ENCODE results near the gene PGAP3.
"Not testable (repeated sequence)": the region's sequence is repeated elsewhere in the genome, so short reads cannot be mapped to it uniquely, and the experiment has no call there.

The PGAP3 gene

DNA sequence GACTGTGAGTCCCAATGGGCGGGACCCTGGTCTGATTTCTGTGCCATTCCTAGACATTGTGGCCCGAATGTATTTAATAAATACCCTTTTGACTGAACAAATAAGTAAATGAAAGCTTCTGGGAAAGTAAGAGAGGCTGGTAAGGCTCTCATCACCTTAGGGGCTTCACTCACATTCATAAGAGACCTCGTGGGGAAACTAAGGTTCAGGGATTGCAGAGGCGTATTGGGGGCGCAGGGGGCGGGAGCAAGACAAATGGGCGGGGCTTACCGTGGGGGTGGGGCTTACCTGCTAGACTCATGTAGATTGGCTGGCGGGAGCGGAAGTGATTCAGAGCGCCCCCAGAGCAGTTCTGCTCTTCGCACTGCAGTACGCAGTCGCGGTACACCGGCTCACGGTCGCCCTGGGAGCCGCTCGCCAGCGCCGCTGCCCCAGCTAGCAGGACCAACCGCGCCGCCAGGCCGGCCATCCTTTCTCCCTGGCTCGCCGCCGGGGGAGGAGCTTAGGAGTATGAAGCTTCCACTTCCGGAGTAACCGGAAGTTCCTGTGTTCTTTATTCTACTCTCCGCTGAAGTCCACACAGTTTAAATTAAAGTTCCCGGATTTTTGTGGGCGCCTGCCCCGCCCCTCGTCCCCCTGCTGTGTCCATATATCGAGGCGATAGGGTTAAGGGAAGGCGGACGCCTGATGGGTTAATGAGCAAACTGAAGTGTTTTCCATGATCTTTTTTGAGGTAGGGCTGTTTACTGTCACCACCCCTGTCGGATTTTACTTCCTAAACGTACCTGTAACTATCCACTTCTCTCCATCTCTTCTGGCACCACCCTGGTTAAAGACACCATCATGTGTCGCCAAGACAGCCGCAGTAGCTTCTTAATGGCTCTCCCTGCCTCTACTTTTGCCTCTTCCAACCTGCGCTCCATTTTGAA, at the start of gene PGAP3:
Gene PGAP3 (minus strand): TSS at position 512 of the 929 bp plus-strand sequence. CDS start 43 bp downstream, at position 469.
- peak; percentile 65 to 71 for DNase-seq (ENCODE audit: low read depth in 2 of 2)

- DNase-seq (ENCODE audit: low read depth in 2 of 2): no peak
These were observed 49.4 kb upstream of the PGAP3 start for GRCh38 chr17:39737206-39737759.

DNA sequence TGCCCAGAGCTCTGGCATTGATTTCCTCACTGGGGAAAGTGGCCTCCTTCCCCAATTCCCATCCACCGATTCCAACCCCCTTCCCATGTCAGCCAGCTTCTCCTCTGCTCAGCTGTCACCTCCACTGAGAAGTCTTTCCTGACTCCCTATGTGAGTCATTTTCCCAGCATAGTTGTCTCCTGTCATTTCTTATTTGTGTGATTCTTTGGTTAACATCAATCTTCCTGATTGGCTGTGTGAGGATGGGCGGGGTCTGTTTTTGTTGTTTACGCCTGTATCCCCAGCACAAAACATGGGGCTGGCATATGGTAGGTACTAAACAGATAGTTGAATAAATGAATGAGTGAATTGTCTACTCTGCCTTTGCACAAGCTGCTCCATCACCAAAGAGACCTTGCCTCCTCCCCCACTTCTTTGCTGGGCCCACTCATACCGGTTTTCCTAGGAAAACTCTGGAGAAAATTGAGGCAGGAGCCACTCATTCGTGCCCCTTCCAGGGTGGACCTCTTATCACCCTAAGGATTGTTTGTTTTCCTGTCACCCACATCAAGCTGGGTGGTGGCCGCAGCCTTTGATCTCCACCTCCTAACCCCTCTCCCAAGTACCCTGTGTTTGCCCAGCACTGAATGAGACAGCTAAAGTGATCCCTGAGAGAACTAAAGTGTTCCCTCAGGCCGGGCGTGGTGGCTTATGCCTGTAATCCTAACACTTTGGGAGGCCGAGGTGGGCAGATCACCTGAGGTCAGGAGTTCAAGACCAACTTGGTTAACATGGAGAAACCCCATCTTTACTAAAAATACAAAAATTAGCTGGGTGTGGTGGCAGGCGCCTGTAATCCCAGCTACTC, 48.7 kb upstream of the PGAP3 start:
- DNase-seq (ENCODE audit: low read depth in 2 of 2): no peak

GRCh38 chr17:39735882-39736281, 48.0 kb upstream of the PGAP3 start:
- no peak for DNase-seq (ENCODE audit: low read depth in 2 of 2)

- DNase-seq (ENCODE audit: low read depth in 2 of 2): no peak
These were observed 44.7 kb upstream of the PGAP3 start for GRCh38 chr17:39732586-39732985.

DNA sequence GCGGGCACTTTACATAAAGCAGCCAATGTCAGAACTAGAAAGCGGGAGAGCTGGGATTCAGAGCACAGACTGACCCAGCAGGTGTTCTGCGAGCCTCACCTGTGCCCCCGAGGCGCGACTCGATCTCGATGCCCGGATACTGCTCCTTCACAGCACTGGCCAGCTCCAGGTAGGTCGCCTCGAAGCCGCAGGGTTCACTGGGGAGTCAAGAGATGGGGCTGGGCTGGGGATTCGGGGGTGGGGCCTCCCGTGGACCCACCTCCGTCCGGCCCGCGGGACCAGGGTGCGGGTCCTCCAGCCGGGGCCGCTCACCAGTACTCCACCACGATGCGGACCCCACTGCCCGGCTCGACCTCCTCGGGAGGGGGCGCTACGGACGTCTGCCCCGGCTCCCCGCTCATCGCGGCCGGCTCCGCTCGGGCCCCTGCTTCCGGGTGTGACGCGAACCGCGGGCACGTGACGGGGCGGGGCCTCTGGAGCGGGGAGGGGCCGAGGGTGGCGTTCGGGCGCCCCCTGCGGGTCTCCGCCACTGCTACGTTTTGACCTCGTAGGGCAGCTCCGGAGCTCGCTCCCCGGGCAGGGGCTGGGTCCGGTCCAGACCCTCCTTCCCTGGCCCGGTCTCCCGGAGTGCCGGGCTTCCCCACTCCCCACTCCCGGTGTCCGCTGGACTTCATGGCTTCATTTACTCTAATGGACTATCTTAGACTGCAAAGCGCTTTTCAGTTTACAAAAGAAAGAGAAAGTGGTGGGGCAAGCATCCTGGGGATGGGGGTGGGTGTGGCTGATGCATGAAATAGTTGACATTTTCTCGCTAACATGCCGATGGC, 42.5 kb upstream of the PGAP3 start, which contains the start of gene MIEN1:
Gene MIEN1 (minus strand): TSS at position 438 of the 827 bp plus-strand sequence. CDS start 37 bp downstream, at position 401.
- DNase-seq (ENCODE audit: low read depth in 2 of 2): peak; percentile 91

DNA sequence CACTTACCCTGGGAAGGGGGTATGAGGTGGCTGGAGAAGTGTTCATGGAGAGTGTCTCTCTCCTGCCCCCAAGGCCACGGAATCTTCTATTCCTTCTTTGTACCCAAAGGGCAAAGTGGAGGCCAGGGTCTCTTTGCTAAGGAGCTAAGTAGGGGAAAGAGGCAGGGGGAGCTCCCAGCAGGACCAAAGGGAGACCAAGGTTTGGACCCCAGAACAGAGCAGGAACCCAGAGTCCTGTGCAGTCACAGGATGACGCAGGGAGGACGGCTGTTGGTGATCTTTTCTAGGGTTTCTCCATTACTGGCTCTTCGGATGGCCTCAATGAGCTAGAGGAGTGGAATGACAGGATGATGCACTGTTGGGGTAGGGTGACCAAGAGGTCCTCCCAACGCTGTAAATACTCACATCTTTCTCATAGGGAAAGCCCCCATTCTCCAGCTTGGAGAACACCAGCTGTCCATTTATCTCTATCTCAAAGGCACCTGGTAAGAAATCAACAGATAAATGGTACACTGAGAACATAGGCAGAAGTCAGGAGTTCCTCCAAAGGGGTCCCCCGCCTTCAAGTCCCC, 41.5 kb upstream of the PGAP3 start:
- no peak for DNase-seq (ENCODE audit: low read depth in 2 of 2)

DNA sequence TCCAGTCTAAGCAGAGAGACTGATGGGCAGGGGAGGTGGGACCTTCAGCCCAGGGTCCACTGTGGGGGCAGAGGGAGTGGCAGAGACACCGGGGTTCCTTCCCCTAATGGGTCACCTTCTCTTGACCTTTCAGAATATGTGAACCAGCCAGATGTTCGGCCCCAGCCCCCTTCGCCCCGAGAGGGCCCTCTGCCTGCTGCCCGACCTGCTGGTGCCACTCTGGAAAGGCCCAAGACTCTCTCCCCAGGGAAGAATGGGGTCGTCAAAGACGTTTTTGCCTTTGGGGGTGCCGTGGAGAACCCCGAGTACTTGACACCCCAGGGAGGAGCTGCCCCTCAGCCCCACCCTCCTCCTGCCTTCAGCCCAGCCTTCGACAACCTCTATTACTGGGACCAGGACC, 39.7 kb upstream of the PGAP3 start:
- no peak for DNase-seq (ENCODE audit: low read depth in 2 of 2)

DNA sequence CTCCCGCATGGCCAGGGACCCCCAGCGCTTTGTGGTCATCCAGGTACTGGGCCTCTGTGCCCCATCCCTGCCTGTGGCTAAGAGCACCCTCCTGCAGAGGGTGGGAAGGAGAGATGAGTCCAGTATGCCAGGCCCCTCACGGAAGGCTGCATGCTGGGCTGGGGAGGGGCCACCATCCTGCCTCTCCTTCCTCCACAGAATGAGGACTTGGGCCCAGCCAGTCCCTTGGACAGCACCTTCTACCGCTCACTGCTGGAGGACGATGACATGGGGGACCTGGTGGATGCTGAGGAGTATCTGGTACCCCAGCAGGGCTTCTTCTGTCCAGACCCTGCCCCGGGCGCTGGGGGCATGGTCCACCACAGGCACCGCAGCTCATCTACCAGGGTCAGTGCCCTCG, 38.8 kb upstream of the PGAP3 start:
- no peak for DNase-seq (ENCODE audit: low read depth in 2 of 2)

DNA sequence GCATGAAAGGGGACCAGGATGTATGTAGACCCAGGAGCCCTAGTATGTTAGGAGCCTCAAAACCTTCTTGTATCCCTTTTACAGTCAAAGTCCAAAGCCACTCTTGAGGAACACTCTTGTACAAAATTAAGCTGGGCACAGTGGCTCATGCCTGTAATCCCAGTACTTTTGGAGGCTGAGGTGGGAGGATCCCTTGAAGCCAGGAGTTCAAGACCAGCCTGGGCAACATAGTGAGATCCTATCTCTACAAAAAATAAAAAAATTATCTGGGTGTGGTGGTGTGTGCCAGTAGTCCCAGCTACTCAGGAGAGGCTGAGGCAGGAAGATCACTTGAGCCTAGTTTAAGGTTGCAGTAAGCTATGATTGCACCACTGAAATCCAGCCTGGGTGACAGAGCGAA, 38.1 kb upstream of the PGAP3 start:
- not testable (repeated sequence) for DNase-seq (ENCODE audit: low read depth in 2 of 2)

DNA sequence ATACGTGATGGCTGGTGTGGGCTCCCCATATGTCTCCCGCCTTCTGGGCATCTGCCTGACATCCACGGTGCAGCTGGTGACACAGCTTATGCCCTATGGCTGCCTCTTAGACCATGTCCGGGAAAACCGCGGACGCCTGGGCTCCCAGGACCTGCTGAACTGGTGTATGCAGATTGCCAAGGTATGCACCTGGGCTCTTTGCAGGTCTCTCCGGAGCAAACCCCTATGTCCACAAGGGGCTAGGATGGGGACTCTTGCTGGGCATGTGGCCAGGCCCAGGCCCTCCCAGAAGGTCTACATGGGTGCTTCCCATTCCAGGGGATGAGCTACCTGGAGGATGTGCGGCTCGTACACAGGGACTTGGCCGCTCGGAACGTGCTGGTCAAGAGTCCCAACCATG, 36.9 kb upstream of the PGAP3 start:
- no peak for DNase-seq (ENCODE audit: low read depth in 2 of 2)

DNA sequence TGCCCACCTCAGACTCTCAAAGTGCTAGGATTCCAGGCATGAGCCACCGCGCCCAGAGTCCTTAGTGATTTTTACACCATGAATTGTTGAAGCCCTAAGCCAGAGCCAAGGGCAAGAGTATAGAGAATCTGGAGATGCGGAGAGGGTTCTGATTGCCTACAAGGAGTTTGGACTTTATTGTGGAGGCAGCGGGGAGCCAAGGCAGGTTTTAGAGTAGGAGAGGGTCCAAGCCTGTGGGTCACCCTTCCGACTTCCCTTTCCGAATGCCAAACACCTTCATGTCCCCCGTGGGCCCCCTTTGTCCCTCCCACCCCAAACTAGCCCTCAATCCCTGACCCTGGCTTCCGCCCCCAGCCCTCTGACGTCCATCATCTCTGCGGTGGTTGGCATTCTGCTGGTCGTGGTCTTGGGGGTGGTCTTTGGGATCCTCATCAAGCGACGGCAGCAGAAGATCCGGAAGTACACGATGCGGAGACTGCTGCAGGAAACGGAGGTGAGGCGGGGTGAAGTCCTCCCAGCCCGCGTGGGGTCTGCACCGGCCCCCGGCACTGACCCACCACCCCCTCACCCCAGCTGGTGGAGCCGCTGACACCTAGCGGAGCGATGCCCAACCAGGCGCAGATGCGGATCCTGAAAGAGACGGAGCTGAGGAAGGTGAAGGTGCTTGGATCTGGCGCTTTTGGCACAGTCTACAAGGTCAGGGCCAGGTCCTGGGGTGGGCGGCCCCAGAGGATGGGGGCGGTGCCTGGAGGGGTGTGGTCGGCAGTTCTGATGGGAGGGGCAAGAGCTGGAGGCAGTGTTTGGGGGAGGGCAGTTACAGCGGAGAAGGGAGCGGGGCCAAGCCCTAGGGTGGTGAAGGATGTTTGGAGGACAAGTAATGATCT, 35.4 kb upstream of the PGAP3 start:
- no peak for DNase-seq (ENCODE audit: low read depth in 2 of 2)

GRCh38 chr17:39722104-39722503, 34.2 kb upstream of the PGAP3 start:
- DNase-seq (ENCODE audit: low read depth in 2 of 2): no peak

DNA sequence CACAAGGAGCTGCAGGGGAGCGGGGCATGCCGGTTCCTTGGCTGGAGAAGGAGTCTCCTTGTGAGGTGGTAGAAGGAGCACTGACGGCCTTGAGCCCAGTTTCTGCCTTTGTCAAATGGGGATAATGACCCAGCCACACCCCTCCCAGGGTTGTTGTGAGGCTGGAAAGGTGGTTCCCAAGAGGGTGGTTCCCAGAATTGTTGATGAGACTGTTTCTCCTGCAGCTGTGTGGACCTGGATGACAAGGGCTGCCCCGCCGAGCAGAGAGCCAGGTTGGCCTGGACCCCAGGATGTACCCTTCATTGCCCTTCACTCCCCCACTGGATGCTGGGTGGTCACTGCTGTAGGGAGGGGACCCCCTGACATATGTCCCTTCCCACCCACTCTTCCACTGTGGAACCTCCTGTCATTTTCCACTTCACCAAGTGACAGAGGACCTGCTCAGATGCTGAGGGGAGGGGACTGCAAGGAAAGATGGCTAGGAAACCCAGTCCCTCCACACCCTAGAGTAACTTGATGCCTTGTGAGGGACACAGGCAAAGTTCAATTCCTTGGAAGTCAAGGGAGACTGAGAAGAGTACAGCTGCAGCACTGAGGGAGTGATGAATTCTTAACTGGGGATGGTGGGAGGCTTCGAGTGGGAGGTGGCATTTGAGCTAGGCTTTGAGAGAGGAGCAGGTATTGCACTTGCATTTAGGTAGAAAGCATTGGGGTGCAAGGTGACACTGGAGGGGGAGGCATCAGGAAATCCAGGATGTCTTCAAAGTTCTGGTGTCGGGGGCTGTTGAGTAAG, 31.9 kb upstream of the PGAP3 start:
- DNase-seq (ENCODE audit: low read depth in 2 of 2): no peak

DNA sequence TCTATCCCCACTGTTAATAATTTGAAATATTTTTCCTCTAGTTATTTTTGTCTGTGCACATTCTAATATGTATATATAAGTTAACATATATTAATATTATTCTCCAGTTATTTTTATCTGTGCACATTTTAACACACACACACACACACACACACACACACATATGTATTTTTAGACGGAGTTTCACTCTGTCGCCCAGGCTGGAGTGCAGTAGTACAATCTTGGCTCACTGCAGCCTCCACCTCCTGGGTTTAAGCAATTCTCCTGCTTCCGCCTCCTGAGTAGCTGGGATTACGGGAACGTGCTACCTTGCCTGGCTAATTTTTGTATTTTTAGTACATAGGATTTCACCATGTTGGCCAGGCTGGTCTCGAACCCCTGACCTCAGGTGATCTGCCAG, 29.8 kb upstream of the PGAP3 start:
- no peak for DNase-seq (ENCODE audit: low read depth in 2 of 2)

DNA sequence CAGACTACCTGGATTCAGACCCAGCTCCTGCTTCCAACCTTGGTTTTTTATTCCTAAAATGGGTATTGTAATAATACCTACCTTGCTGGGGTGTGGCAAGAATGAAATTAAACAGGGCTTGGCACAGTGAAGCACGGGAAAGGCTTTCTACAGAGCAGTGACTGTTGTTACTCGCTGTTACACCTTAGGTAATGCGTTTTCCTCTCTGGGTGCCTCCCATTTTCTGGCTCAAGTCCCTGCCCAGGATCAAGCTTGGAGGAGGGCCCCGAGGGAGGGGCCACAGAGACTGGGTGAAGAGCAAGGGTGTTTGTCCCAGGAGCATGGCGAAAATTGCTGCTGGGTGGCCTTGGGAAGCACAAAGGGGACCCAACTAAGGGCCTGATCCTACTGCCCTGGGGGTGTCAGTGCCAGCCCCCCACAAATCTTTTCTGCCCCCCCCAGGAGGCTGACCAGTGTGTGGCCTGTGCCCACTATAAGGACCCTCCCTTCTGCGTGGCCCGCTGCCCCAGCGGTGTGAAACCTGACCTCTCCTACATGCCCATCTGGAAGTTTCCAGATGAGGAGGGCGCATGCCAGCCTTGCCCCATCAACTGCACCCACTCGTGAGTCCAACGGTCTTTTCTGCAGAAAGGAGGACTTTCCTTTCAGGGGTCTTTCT, 29.2 kb upstream of the PGAP3 start:
- no peak for DNase-seq (ENCODE audit: low read depth in 2 of 2)

GRCh38 chr17:39716073-39716818, 28.4 kb upstream of the PGAP3 start:
- DNase-seq (ENCODE audit: low read depth in 2 of 2): no peak

All from stimulated activated CD8-positive, alpha-beta memory T cell treated with anti-CD3 and anti-CD28 coated beads, Interleukin-2, amount 100 ng/mL, for 1 hour (primary cell).